IPS-20b (cell line): ENCODE measurements around the gene LRPPRC.
A peak's percentile ranks its signal among the peaks of the same experiment; 100 is the strongest.

Experiments
- H3K27ac ChIP-seq: one replicate; pipeline ENCODE4 v1.5.1; 2013; ENCODE audit warnings: low read length
- H3K27me3 ChIP-seq: 2 replicates; pipeline ENCODE4 v1.6.1; 2013; ENCODE audit warnings: mild to moderate bottlenecking, low read length, inconsistent platforms; ENCODE audit not compliant: insufficient read depth
- H3K36me3 ChIP-seq: 2 replicates; pipeline ENCODE4 v1.6.1; 2013; ENCODE audit warnings: low read depth, mild to moderate bottlenecking, inconsistent platforms, low read length, moderate library complexity; ENCODE audit not compliant: insufficient read depth
- H3K4me1 ChIP-seq: 2 replicates; pipeline ENCODE4 v1.6.1; 2013; ENCODE audit warnings: mild to moderate bottlenecking, control low read depth, inconsistent platforms, low read length, moderate library complexity; ENCODE audit not compliant: insufficient read depth
- H3K4me3 ChIP-seq: 2 replicates; pipeline ENCODE4 v1.5.1; 2013; ENCODE audit warnings: mild to moderate bottlenecking, low read length, inconsistent platforms
- H3K9ac ChIP-seq: 2 replicates; pipeline ENCODE4 v1.6.1; 2013; ENCODE audit warnings: low read depth, mild to moderate bottlenecking, inconsistent platforms, low read length, moderate library complexity
- H3K9me3 ChIP-seq: 2 replicates; pipeline ENCODE4 v1.6.1; 2013; ENCODE audit warnings: mild to moderate bottlenecking, low read depth, low read length, inconsistent platforms; ENCODE audit not compliant: insufficient read depth

Gene LRPPRC

DNA sequence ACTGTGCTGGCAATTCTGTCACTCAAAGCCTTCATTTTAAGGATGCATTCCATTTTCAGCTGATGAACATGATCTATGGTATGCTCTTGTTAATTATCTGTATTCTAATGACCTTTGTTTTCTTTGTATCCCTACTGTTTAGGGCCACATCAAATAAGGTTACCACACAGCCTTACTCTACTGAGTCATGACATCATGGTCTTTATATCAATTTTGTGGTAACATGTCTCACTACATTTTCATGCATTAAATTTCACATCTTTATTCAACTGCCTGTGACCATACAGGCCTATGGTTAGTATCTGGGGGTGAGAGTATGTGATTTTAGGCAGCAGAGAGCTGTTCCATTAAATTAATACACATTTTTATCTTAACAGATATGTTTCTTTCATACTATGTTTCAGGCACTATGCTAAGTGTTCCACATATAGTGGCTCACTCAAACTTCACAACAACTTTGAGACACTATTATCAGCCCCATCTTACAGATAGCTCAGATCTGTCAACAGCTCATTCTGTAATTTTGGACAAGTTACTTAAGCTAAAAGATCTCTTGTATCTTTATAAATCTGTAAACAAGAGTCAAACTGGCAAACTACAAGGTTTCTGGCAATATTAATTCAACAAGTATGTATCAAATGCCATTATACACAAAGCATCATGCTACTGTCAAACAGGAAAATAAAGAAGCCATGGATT lies 18.0 kb downstream of the LRPPRC start:
- Histone ChIP-seq H3K27me3 (no peaks in the 10 kb centered on the region), H3K4me1 (no peaks in the 10 kb centered on the region), H3K9me3 (no peaks in the 10 kb centered on the region), H3K9ac (no peak overlapping the region), H3K4me3 (no peak overlapping the region), H3K36me3 (peaks cover 99% of the 10 kb centered on the region), H3K27ac (no peak overlapping the region)

DNA sequence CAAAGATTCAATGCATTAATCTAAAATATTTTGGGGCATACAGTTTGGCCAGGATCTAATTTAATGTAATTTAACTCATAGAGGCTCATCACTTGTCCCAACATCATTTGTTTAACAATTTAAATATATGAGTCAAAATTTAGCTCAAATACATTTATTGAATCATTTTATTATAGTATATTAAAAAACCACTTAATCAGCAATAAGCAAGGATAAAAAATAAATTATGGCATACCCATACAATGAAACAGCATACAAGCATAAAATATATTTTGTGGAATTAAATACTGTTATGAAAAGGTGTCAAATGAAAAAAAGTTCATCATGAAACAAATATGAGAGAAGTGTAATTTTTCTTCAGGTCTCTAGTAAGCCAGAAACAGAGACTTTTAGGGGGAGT lies 34.9 kb downstream of the LRPPRC start:
- Histone ChIP-seq H3K36me3 (peaks cover 100% of the 10 kb centered on the region), H3K4me1 (no peaks in the 10 kb centered on the region), H3K9ac (no peak overlapping the region), H3K4me3 (no peak overlapping the region), H3K27me3 (no peaks in the 10 kb centered on the region), H3K9me3 (no peaks in the 10 kb centered on the region), H3K27ac (no peak overlapping the region)

DNA sequence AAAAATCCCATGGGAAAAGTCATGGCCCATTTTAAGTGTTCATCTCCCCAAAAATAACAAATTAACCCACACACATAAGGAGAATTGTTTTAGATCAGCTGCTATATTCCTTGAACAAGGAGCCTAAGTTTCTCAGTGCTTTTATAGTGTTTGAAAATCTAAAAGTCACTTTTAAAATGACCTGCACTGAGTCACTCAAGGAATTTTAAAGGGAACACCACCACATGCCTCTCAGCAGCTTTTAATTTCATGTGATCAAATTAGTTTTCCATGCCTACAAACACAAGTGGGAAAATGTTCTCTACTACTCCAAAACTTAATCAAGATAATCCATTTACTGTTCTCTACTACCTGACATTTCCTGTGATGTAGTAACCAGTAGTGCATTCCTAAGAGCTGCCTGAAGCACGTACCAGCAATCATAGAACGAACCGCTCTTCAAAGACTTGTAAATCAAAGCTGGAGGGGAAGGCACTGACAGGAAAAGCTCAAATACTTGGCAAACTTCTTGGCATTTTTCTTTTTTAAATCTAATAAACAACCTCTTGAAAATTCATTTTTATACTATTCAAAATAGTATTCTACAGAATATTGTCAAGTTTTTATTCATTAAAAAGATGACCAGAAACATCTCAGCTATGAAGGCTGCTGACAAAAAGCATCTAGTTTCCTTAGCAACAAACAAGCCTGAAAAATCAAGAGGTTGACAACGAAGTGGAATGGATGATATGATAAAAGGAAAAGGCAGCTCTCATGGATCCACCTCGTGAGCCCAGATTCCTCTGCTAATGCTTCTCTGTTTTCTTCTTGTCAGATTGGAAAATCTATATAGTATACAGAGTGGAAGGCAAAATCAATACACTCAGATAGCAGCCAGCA lies 37.2 kb downstream of the LRPPRC start:
- Histone ChIP-seq H3K27ac (no peak overlapping the region), H3K4me1 (no peaks in the 10 kb centered on the region), H3K36me3 (peaks cover 100% of the 10 kb centered on the region), H3K4me3 (no peak overlapping the region), H3K9me3 (no peaks in the 10 kb centered on the region), H3K9ac (no peak overlapping the region), H3K27me3 (no peaks in the 10 kb centered on the region)

DNA sequence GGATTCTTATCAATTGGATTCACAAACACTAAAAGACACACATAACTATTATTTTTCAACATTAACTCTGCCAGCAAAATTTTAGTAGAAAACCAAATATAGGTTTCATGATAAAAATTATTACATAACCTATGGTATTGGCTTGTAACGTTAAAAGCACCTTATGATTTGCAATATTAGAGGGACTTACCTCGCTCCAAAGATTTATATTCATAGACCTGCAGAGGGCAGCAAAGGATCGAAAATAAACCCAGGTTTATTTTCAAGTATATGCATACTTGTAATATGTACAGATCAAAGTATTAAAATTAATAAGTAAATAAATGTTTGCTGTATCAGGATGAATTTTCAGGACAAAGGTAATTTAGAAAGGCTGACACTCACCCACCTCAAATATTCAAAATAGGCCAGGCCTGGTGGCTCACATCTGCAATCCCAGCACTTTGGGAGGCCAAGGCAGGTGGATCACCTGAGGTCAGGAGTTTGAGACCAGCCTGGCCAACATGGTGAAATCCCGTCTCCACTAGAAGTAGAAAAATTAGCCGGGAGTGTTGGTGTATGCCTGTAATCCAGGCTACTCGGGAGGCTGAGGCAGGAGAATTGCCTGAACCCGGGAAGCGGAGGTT lies 45.3 kb downstream of the LRPPRC start:
- H3K36me3 ChIP-seq: peaks cover 99% of the 10 kb centered on the region

DNA sequence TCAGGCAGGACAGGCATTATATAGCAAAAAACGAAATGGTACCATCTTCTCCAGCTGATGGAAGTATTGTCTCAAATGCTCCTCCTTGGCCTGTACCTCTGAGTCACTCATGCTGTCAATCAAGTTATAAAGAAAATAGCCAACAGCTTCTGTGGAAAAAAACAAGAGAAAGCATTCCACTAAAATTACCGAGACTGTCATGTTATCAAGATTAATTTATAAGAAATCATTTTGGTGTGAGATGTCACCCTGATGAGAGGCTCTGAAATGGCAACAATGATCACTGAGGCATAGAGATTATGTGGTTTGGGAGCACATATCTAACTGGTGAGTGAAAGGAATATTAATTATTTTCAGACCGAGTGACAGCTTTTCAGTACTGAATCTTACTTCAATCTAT lies 47.4 kb downstream of the LRPPRC start:
- H3K27me3 ChIP-seq: no peaks in the 10 kb centered on the region
- H3K9ac ChIP-seq: no peak overlapping the region
- peaks cover 29% of the 10 kb centered on the region for H3K4me1 ChIP-seq
- no peak overlapping the region for H3K4me3 ChIP-seq
- no peaks in the 10 kb centered on the region for H3K9me3 ChIP-seq
- H3K27ac ChIP-seq: no peak overlapping the region
- peaks cover 99% of the 10 kb centered on the region for H3K36me3 ChIP-seq

More for the DNA sequence above, 45.3 kb downstream of the LRPPRC start:
- Histone ChIP-seq H3K9ac (no peak overlapping the region), H3K4me3 (no peak overlapping the region), H3K27me3 (no peaks in the 10 kb centered on the region), H3K4me1 (peaks cover 10% of the 10 kb centered on the region; the same call in 1 of the 2 replicates), H3K9me3 (no peaks in the 10 kb centered on the region), H3K27ac (no peak overlapping the region)

DNA sequence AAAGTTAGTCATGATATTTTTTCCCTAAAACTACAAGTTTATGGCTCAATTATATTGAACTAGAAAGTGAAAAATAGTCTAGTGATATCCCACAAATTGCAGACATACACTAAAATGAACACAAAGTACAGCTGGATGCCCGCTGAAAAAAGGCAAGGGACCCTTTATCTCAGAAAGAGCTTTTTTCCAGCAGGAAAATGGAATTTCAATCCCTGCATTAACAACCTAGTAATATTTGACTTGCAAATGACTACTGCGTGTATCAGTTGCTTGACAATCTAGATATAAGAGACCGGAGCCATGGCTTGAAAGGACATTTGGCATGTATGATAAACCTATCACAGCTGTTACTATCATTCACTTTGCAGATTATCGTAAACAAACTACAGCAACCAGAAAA lies 49.1 kb downstream of the LRPPRC start:
- Histone ChIP-seq H3K27ac (no peak overlapping the region), H3K9ac (no peak overlapping the region), H3K36me3 (peaks cover 100% of the 10 kb centered on the region)

DNA sequence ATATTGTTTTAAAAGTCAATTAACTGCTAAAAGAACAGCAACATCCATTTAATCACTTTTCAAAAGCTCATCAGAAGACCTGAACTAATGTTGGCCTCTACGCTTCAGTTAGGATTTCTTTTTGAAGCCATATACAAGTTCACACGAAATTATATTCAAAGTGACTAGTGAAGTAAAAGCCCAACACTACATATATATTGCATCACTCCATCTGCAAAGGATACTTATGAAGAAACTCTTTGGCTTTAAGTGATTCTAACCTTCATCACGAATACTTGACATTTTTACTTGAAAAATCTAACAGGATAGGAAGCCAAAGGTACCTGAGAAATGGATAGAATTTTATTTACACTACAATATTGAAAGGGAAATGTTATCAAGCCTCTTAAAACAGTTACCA lies 50.4 kb downstream of the LRPPRC start:
- H3K27ac ChIP-seq: peak overlapping the region; percentile 25
- peaks cover 35% of the 10 kb centered on the region for H3K4me1 ChIP-seq
- no peaks in the 10 kb centered on the region for H3K27me3 ChIP-seq
- peaks cover 100% of the 10 kb centered on the region for H3K36me3 ChIP-seq
- no peaks in the 10 kb centered on the region for H3K9me3 ChIP-seq
- H3K4me3 ChIP-seq: no peak overlapping the region
- no peak overlapping the region for H3K9ac ChIP-seq

More for the DNA sequence above, 49.1 kb downstream of the LRPPRC start:
- peaks cover 35% of the 10 kb centered on the region for H3K4me1 ChIP-seq
- no peaks in the 10 kb centered on the region for H3K27me3 ChIP-seq
- H3K4me3 ChIP-seq: no peak overlapping the region
- H3K9me3 ChIP-seq: no peaks in the 10 kb centered on the region

DNA sequence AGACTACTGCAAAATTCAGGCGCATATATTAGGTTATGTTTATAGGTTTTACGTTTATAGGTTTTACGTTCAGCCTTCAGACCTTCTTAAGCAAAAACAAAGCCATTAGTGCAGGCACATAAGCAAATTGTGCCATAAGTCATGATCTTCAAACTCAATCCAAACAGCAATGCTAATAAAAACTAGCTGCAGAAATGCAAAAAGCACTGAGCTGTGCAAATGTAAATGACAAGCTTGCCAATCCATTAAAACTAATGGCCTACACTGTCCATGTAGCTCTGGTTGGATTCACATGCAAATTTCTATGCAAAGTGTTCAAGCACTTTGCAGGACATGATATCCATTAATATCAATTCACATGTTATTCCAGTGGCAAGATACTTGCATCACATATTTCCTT lies 50.9 kb downstream of the LRPPRC start:
- Histone ChIP-seq H3K4me1 (peaks cover 35% of the 10 kb centered on the region), H3K36me3 (peaks cover 100% of the 10 kb centered on the region), H3K9ac (no peak overlapping the region), H3K9me3 (no peaks in the 10 kb centered on the region), H3K27me3 (no peaks in the 10 kb centered on the region), H3K27ac (peak overlapping the region; percentile 25), H3K4me3 (peak overlapping the region; percentile 5; the same call in 1 of the 2 replicates)

DNA sequence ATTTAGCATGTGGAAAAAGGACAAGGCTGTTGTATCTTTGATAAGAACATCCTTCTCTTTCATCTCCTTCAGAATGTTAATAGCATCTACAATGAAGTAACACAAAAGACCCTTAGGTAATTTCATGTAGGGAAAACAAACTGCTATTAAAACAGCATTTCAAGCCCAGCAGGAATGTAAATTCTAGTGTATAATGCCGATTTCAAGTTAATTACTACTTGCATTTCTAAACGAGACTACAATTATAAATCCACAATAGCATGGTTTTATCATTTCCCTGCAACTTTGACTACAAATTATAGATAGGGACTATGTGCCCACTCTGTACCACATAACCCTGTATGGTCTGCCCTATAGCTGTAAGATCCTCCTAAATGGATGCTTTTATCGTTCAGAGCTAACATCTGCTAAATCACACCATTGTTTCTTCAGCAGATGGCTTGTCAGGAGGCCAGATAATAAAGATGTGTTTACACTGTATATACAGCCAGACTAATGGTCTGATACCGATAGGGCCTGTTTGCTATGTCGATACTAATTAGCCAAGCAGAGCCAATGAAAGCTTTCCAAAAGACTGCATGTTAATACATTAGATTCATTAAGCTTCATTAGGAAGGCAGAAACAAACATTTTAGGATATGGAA lies 51.9 kb downstream of the LRPPRC start:
- H3K4me1 ChIP-seq: peaks cover 35% of the 10 kb centered on the region
- no peak overlapping the region for H3K27ac ChIP-seq
- no peak overlapping the region for H3K9ac ChIP-seq
- no peaks in the 10 kb centered on the region for H3K27me3 ChIP-seq
- H3K4me3 ChIP-seq: 0 out of 2 replicates have a peak overlapping the region, but pooled peaks have one; percentile 6
- no peaks in the 10 kb centered on the region for H3K9me3 ChIP-seq
- H3K36me3 ChIP-seq: peaks cover 98% of the 10 kb centered on the region

DNA sequence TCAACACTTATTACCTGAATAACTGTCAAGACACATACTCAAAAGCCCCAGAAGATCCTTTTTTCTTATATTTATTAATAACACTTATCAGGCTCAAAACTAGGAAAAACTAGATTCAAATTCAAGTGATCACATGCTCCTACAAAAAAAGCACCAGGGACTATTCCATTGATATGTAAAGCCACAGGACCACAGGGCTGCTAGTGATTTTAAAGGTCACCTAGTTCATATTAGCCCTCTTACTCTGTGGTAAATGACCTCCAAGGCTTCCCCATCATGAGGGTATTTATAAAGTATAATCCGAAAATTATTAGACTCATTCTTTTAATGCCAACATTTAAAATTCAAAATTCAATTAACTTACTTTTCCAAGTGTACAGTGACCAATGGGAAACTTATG lies 52.5 kb downstream of the LRPPRC start:
- Histone ChIP-seq H3K4me3 (0 out of 2 replicates have a peak overlapping the region, but pooled peaks have one; percentile 6), H3K4me1 (peaks cover 35% of the 10 kb centered on the region), H3K27me3 (no peaks in the 10 kb centered on the region), H3K36me3 (peaks cover 97% of the 10 kb centered on the region), H3K27ac (no peak overlapping the region), H3K9ac (no peak overlapping the region), H3K9me3 (no peaks in the 10 kb centered on the region)

DNA sequence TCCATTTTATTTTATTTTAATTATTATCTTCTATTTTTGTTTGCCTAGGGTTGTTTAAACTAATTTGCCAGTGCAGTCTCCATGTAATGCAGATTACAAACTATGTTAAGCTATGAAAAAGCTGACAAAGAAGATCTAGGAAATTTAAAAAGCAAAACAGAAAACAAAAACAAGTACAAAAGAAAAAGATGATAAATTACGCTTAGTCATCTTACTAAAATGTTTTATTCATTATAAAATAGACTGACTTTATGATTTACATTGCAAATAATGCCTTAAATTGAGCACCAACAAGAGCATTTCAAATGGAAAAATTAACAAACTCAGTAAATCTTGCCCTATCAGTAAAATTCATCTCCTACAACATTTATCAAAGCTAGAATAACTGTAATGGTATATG lies 52.9 kb downstream of the LRPPRC start:
- H3K27ac ChIP-seq: no peak overlapping the region
- no peak overlapping the region for H3K4me3 ChIP-seq
- H3K9me3 ChIP-seq: no peaks in the 10 kb centered on the region
- peaks cover 97% of the 10 kb centered on the region for H3K36me3 ChIP-seq
- H3K27me3 ChIP-seq: no peaks in the 10 kb centered on the region
- no peak overlapping the region for H3K9ac ChIP-seq
- H3K4me1 ChIP-seq: peaks cover 35% of the 10 kb centered on the region
